MCF 10A (cell line): ENCODE measurements around the gene COG2. TPM values are rescaled to one million over a fixed set of nuclear protein-coding genes. Genes with fewer than 3 reads are reported as not detected.
"Not testable (repeated sequence)": the region's sequence is repeated elsewhere in the genome, so short reads cannot be mapped to it uniquely, and the experiment has no call there.

ENCODE experiments used
- BruUV-seq: library from RNA; stranded (reverse); fragments of 400-500 nt; replicated peaks from 2 replicates; lab custom pipeline; 2021; lab: Mats Ljungman, UMichigan
- CTCF ChIA-PET: fragments of 300-600 bp; sonication (Branson Sonifier 250); formaldehyde crosslinking; extraction: SDS; loops from one replicate; lab custom pipeline; 2021; ENCODE audit warnings: antibody characterized with exemption, inconsistent platforms; lab: Yijun Ruan, JAX
- POLR2A ChIA-PET: fragments of 300-600, 350-650 bp; sonication (Branson Sonifier 250); formaldehyde crosslinking; extraction: SDS; loops from one replicate; lab custom pipeline; 2020; ENCODE audit warnings: antibody characterized with exemption, inconsistent platforms; lab: Yijun Ruan, JAX
- DNase-seq: peaks from one replicate; pipeline ENCODE4 v3.0.0-alpha.2; 2018; ENCODE audit not compliant: unreplicated experiment
- H3K27ac Mint-ChIP-seq: one replicate; pipeline ENCODE4 v1.8.0; 2022; ENCODE audit warnings: mild to moderate bottlenecking, low read depth, mixed read lengths; ENCODE audit not compliant: unreplicated experiment
- H3K27me3 Mint-ChIP-seq: one replicate; pipeline ENCODE4 v1.8.0; 2022; ENCODE audit warnings: mixed read lengths; ENCODE audit not compliant: insufficient read depth, unreplicated experiment
- H3K36me3 Mint-ChIP-seq: one replicate; pipeline ENCODE4 v1.8.0; 2022; ENCODE audit warnings: mild to moderate bottlenecking, moderate library complexity, mixed read lengths; ENCODE audit not compliant: insufficient read depth, unreplicated experiment
- H3K4me1 Mint-ChIP-seq: one replicate; pipeline ENCODE4 v1.8.0; 2022; ENCODE audit warnings: mixed read lengths; ENCODE audit not compliant: insufficient read depth, unreplicated experiment
- H3K4me3 Mint-ChIP-seq: one replicate; pipeline ENCODE4 v1.8.0; 2022; ENCODE audit warnings: mild to moderate bottlenecking, moderate library complexity, mixed read lengths; ENCODE audit not compliant: unreplicated experiment
- H3K9me3 Mint-ChIP-seq: one replicate; pipeline ENCODE4 v1.8.0; 2022; ENCODE audit warnings: mixed read lengths; ENCODE audit not compliant: unreplicated experiment
- CTCF ChIP-seq: fragments of 200-600 bp; IDR thresholded peaks from one replicate; pipeline ENCODE4 v1.8.0; 2022; ENCODE audit warnings: antibody characterized with exemption, mild to moderate bottlenecking; ENCODE audit not compliant: unreplicated experiment
- intact Hi-C: fragments of 100-400 bp; cut with micrococcal nuclease; formaldehyde crosslinking; loops from 2 replicates; pipeline ENCODE4 v1.14.1; 2022
- total RNA-seq: library from RNA; stranded (reverse); gene quantifications from 2 replicates; pipeline ENCODE4 v1.2.3, GENCODE V29; 2022

The COG2 gene
- total RNA-seq, 1 experiment from 2014 or later, result 46.7 TPM

- H3K27me3 Mint-ChIP-seq, result peaks cover 21% of the 10 kb centered on the region
- H3K9me3 Mint-ChIP-seq, result no peaks in the 10 kb centered on the region
- no peaks in the 10 kb centered on the region for H3K36me3 Mint-ChIP-seq
- no peaks in the 10 kb centered on the region for H3K4me1 Mint-ChIP-seq
- no peak for TF ChIP-seq CTCF
- DNase-seq, result no peak
- ChIA-PET CTCF (interaction anchor here (0.6 kb wide), 2 partner anchors 12 to 203 kb away, joined by 3 read pairs; no protein-coding TSS in a partner anchor), POLR2A (interaction anchor here (0.6 to 1.1 kb wide), 2 partner anchors 8 to 48 kb away, joined by 3 read pairs; no protein-coding TSS in a partner anchor)
- no peak overlapping the region for H3K27ac Mint-ChIP-seq
- no TSS peak for BruUV-seq
- H3K4me3 Mint-ChIP-seq, result no peak overlapping the region
- intact Hi-C loops, result no loop called here
Measured at GRCh38 chr1:230595181-230595580, 47.1 kb upstream of the COG2 start.

- H3K36me3 Mint-ChIP-seq, result no peaks in the 10 kb centered on the region
- POLR2A ChIA-PET, result interaction anchor here (1.1 kb wide), 1 partner anchor 9 kb away, joined by 3 read pairs; no protein-coding TSS in a partner anchor
- no peaks in the 10 kb centered on the region for H3K4me1 Mint-ChIP-seq
- CTCF ChIA-PET, result no interaction called here
- TF ChIP-seq CTCF, result no peak
- H3K27me3 Mint-ChIP-seq, result peaks cover 19% of the 10 kb centered on the region
- no peaks in the 10 kb centered on the region for H3K9me3 Mint-ChIP-seq
- intact Hi-C loops, result no loop called here
- no peak overlapping the region for H3K27ac Mint-ChIP-seq
- H3K4me3 Mint-ChIP-seq, result no peak overlapping the region
- no TSS peak for BruUV-seq
- DNase-seq, result no peak
Measured at GRCh38 chr1:230596306-230596705, 46.0 kb upstream of the COG2 start.

- ChIA-PET POLR2A (interaction anchor here (0.7 to 2.9 kb wide), 3 partner anchors 9 to 39 kb away, joined by 3 to 7 read pairs (median 3); no protein-coding TSS in a partner anchor), CTCF (interaction anchor here (0.5 to 1.2 kb wide), 2 partner anchors 12 to 169 kb away, joined by 3 to 4 read pairs; no protein-coding TSS in a partner anchor)
- no peak for TF ChIP-seq CTCF
- intact Hi-C loops, result no loop called here
- H3K4me1 Mint-ChIP-seq, result no peaks in the 10 kb centered on the region
- BruUV-seq, result no TSS peak
- no peaks in the 10 kb centered on the region for H3K9me3 Mint-ChIP-seq
- H3K27me3 Mint-ChIP-seq, result no peaks in the 10 kb centered on the region
- H3K27ac Mint-ChIP-seq, result no peak overlapping the region
- DNase-seq, result no peak
- no peaks in the 10 kb centered on the region for H3K36me3 Mint-ChIP-seq
- H3K4me3 Mint-ChIP-seq, result no peak overlapping the region
Measured at GRCh38 chr1:230598745-230599144, 43.5 kb upstream of the COG2 start.

GRCh38 chr1:230599926-230600656 is 42.2 kb upstream of the COG2 start:
- no peak for DNase-seq
- Mint-ChIP-seq H3K9me3 (no peaks in the 10 kb centered on the region), H3K27ac (no peak overlapping the region), H3K4me3 (no peak overlapping the region), H3K4me1 (no peaks in the 10 kb centered on the region), H3K36me3 (no peaks in the 10 kb centered on the region), H3K27me3 (no peaks in the 10 kb centered on the region)
- BruUV-seq, result no TSS peak
- POLR2A ChIA-PET, result interaction anchor here (0.8 to 2.9 kb wide), 2 partner anchors 10 to 14 kb away, joined by 3 to 7 read pairs; no protein-coding TSS in a partner anchor
- intact Hi-C loops, result no loop called here
- CTCF ChIA-PET, result interaction anchor here (0.6 to 1.1 kb wide), 4 partner anchors 10 to 95 kb away, joined by 3 to 4 read pairs (median 3); no protein-coding TSS in a partner anchor
- TF ChIP-seq CTCF, result no peak

GRCh38 chr1:230600657-230601400 is 41.5 kb upstream of the COG2 start:
- BruUV-seq, intact Hi-C loops, H3K27me3 Mint-ChIP-seq, DNase-seq, H3K27ac Mint-ChIP-seq, H3K4me3 Mint-ChIP-seq, H3K9me3 Mint-ChIP-seq, H3K36me3 Mint-ChIP-seq, H3K4me1 Mint-ChIP-seq: not testable (repeated sequence)
- ChIA-PET POLR2A (interaction anchor here (0.8 to 2.9 kb wide), 2 partner anchors 11 to 13 kb away, joined by 3 to 7 read pairs; no protein-coding TSS in a partner anchor), CTCF (interaction anchor here (0.7 kb wide), 1 partner anchor 95 kb away, joined by 3 read pairs; no protein-coding TSS in a partner anchor)
